ENCODE results near the gene CNTN2. TPM values are rescaled to one million over a fixed set of nuclear protein-coding genes. Genes with fewer than 3 reads are reported as not detected.

CNTN2 gene
- total RNA-seq, 1 donor from 2014 or later, result 208 TPM

GRCh38 chr1:205072286-205072685, 29.3 kb downstream of the CNTN2 start:
- peaks cover 2% of the 10 kb centered on the region for H3K4me1 Mint-ChIP-seq (ENCODE audit: low read depth, unreplicated experiment)
- DNase-seq, result no peak
- H3K36me3 Mint-ChIP-seq (ENCODE audit: unreplicated experiment), result no peaks in the 10 kb centered on the region
- no peak overlapping the region for H3K27ac Mint-ChIP-seq (ENCODE audit: unreplicated experiment)
- no peak for TF ChIP-seq CTCF (IDR thresholded peaks at IDR 0.05; ENCODE audit: partially characterized antibody, unreplicated experiment)
- peaks cover 4% of the 10 kb centered on the region for H3K9me3 Mint-ChIP-seq (ENCODE audit: unreplicated experiment)
- H3K4me3 Mint-ChIP-seq (ENCODE audit: unreplicated experiment), result no peak overlapping the region
- H3K27me3 Mint-ChIP-seq (ENCODE audit: unreplicated experiment), result peaks cover 8% of the 10 kb centered on the region

GRCh38 chr1:205072881-205073280, 29.9 kb downstream of the CNTN2 start:
- Mint-ChIP-seq H3K27ac (ENCODE audit: unreplicated experiment) (no peak overlapping the region), H3K27me3 (ENCODE audit: unreplicated experiment) (peaks cover 8% of the 10 kb centered on the region), H3K4me1 (ENCODE audit: low read depth, unreplicated experiment) (peaks cover 2% of the 10 kb centered on the region), H3K4me3 (ENCODE audit: unreplicated experiment) (no peak overlapping the region), H3K9me3 (ENCODE audit: unreplicated experiment) (peaks cover 4% of the 10 kb centered on the region), H3K36me3 (ENCODE audit: unreplicated experiment) (no peaks in the 10 kb centered on the region)
- no peak for DNase-seq
- no peak for TF ChIP-seq CTCF (IDR thresholded peaks at IDR 0.05; ENCODE audit: partially characterized antibody, unreplicated experiment)

GRCh38 chr1:205073511-205073910, 30.5 kb downstream of the CNTN2 start:
- TF ChIP-seq CTCF (IDR thresholded peaks at IDR 0.05; ENCODE audit: partially characterized antibody, unreplicated experiment), result no peak
- H3K4me1 Mint-ChIP-seq (ENCODE audit: low read depth, unreplicated experiment), result peaks cover 2% of the 10 kb centered on the region
- no peak overlapping the region for H3K27ac Mint-ChIP-seq (ENCODE audit: unreplicated experiment)
- peaks cover 4% of the 10 kb centered on the region for H3K9me3 Mint-ChIP-seq (ENCODE audit: unreplicated experiment)
- H3K36me3 Mint-ChIP-seq (ENCODE audit: unreplicated experiment), result no peaks in the 10 kb centered on the region
- peaks cover 8% of the 10 kb centered on the region for H3K27me3 Mint-ChIP-seq (ENCODE audit: unreplicated experiment)
- H3K4me3 Mint-ChIP-seq (ENCODE audit: unreplicated experiment), result no peak overlapping the region
- DNase-seq, result no peak

- Mint-ChIP-seq H3K4me1 (ENCODE audit: low read depth, unreplicated experiment) (peaks cover 2% of the 10 kb centered on the region), H3K27me3 (ENCODE audit: unreplicated experiment) (peaks cover 6% of the 10 kb centered on the region), H3K36me3 (ENCODE audit: unreplicated experiment) (no peaks in the 10 kb centered on the region), H3K27ac (ENCODE audit: unreplicated experiment) (no peak overlapping the region), H3K4me3 (ENCODE audit: unreplicated experiment) (no peak overlapping the region), H3K9me3 (ENCODE audit: unreplicated experiment) (peaks cover 4% of the 10 kb centered on the region)
- DNase-seq, result no peak
- no peak for TF ChIP-seq CTCF (IDR thresholded peaks at IDR 0.05; ENCODE audit: partially characterized antibody, unreplicated experiment)
Measured at GRCh38 chr1:205074084-205074483, 31.1 kb downstream of the CNTN2 start.

- H3K4me1 Mint-ChIP-seq (ENCODE audit: low read depth, unreplicated experiment), result peaks cover 2% of the 10 kb centered on the region
- peaks cover 5% of the 10 kb centered on the region for H3K9me3 Mint-ChIP-seq (ENCODE audit: unreplicated experiment)
- no peak overlapping the region for H3K27ac Mint-ChIP-seq (ENCODE audit: unreplicated experiment)
- no peak overlapping the region for H3K4me3 Mint-ChIP-seq (ENCODE audit: unreplicated experiment)
- peaks cover 6% of the 10 kb centered on the region for H3K27me3 Mint-ChIP-seq (ENCODE audit: unreplicated experiment)
- TF ChIP-seq CTCF (IDR thresholded peaks at IDR 0.05; ENCODE audit: partially characterized antibody, unreplicated experiment), result no peak
- no peak for DNase-seq
- H3K36me3 Mint-ChIP-seq (ENCODE audit: unreplicated experiment), result no peaks in the 10 kb centered on the region
Measured at GRCh38 chr1:205074513-205074912, 31.5 kb downstream of the CNTN2 start.
